Epidermal melanocyte (primary cell): ENCODE measurements around the gene ATP11A.
A peak's percentile ranks its signal among the peaks of the same experiment; 100 is the strongest.

Source experiments
- DNase-seq: peaks from one replicate; pipeline ENCODE4 v3.0.0; 2011; ENCODE audit warnings: low spot score; ENCODE audit not compliant: insufficient read length

The ATP11A gene

DNA sequence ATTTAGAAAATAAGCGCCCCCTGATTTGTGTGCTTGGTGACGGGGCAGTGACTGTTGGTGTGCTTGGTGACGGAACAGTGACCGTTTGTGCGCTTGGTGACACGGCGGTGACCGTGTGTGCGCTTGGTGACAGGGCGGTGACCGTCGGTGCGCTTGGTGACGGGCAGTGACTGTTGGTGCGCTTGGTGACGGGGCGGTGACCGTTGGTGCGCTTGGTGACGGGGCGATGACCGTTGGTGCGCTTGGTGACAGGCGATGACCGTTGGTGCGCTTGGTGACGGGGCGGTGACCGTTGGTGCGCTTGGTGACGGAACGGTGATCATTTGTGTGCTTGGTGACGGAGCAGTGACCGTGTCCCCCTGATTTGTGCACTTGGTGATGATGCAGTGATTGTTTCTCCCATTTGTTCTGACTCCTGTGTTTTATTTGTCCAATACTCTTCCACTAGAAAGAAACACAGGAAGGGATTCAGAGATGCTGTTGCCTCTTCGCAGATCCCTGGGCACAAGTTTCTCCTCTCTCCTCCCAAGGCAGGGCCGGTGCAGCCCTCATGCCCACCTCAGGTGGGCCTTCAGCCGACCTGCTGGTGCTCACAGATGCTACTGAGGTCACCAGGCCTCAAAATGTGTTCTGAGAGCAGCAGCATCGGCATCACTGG, 128.3 kb downstream of the ATP11A start:
- peak; percentile 13 for DNase-seq

GRCh38 chr13:112818698-112819045, 128.8 kb downstream of the ATP11A start:
- peak; percentile 13 for DNase-seq

DNA sequence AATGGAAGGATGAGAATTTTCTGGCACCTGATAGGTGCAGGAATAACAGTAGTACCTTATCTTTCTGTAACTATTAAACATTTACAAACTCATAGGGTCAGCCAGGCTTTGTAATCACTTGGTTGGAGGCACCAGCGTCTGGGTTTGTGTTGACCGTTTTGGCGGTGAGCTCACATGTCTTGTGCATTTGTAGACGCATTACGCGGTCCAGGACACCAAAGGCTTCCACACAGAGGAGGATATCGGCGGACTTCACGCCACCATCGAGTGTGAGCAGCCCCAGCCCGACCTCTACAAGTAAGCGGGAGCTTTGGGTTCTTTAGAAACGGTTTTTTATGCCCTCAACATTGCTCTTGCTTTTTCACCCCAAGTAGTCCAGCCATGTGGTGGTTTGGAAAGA, 129.3 kb downstream of the ATP11A start:
- DNase-seq: peak; percentile 7

DNA sequence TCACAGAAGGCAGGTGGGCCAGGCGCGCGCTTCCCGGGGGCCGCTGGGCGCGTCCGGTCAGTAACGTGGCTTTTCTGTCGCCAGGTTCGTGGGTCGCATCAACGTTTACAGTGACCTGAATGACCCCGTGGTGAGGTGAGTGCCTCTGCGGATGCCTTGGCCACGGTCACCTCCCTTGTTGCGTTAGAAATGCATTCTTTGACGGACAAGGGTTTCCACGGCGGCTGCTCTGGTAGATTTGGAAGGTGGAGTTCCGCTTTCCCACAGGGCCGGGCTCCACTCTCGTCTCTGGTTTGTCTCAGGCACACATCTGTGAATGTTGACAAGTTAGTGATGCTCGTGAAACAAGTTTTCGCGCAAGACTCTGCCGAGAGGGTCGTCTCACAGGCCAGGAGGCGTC, 130.0 kb downstream of the ATP11A start:
- peak; percentile 3 for DNase-seq

DNA sequence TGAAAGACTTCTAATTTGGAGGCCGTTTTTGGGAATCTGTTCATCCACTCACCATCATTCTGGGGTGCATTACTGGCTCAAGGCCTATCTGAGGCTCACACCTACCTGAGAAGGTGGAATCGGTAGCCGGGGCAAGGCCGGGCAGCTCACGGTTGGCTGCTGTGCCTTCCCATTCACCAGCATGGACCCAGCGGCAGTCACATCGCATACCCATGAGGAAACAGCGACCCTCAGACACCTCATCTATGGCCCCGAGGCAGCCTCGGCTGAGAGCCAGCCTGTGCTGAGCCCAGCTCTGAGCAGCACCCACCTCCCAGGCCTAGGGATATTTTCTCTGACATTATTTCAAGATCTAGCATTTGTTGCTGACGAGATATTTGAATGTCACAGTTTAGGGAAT, 130.5 kb downstream of the ATP11A start:
- peak; percentile 5 for DNase-seq

DNA sequence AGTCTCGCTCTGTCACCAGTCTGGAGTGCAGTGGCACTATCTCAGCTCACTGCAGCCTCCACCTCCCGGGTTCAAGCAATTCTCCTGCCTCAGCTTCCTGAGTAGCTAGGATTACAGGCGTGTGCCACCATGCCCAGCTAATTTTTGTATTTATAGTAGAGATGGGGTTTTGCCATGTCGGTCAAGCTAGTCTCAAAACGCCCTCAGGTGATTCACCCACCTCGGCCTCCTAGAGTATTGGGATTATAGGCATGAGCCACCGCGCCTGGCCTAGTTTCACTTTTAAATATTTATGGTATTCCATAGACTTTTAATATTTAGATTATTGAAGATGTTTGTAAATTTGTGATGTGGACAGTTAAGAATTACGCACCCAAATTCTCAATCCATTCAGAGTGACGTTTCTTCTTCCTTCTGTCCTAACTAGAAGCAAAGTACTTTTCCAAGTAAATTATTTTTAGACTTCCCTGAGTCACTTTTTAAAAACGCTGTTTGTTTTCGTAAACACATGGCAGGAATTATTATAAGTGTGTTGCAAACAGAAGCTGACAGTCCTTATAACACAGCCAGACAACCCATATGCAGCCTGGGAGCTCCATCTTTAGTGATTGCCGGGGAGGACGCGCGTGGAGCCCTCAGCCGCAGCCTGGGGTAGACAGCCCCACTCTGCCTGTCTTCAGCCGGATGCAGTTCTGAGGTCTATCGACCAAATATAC, 131.7 kb downstream of the ATP11A start:
- DNase-seq: no peak

GRCh38 chr13:112822851-112823250, 133.0 kb downstream of the ATP11A start:
- DNase-seq: no peak

DNA sequence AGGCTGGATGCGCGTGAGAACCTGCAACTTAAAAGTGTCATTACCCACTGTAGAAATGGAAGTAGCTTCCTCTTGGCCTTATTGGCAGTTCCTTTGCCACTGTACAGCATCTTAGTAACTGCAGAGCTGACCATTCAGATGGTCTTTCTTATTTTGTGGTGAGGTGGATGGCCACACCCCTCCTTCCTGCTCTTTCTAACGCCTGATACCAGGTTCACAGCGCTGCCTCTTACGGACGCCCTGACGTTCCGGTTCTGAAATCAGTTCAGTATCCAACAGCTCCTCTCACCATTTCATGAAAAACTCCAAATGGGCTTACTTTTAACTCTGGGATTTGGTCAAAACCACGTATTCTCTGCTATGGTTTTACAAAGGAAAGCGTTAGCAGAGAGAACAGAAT, 134.6 kb downstream of the ATP11A start:
- no peak for DNase-seq

DNA sequence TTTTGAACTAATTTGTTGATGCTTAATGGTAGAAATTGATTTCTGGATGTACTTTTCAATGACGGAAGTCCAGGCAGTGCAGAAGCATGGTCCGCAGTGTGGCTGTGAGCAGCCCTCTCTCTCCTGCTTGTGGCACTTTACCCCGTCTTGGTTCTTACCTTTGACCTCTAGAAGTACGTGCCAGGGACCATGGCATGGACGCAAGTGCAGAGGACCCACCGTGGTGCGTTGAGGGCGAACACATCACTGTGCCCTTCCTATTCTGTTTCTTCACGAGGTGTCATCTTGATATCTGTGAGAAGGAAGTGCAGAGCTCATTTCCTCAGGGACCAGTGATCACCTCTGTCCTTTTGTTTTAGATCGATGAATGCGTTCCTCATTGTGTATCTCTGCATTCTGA, 135.2 kb downstream of the ATP11A start:
- no peak for DNase-seq

GRCh38 chr13:112825875-112826274, 136.0 kb downstream of the ATP11A start:
- no peak for DNase-seq

- no peak for DNase-seq
Measured at GRCh38 chr13:112826565-112826964, 136.7 kb downstream of the ATP11A start.

- DNase-seq: no peak
Measured at GRCh38 chr13:112828082-112828699, 138.4 kb downstream of the ATP11A start.

DNA sequence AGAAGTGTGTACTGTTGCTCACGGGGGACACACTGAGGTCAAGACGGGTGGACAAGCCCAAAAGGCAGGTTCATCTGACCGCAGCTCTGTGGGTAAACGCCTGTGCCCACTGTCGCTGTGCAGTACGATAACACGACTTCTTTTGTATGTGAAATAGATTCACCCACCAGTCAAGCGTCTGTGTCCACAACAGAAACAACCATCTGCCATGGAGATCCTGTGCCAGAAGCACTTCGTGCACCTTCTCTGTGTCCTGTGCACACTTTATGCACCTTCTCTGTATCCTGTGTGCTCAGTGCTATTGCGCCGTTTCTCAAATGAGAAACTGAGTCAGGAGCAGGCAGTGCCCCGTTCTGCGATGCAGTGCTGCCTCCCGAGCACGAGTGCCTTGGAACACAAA, 138.9 kb downstream of the ATP11A start:
- no peak for DNase-seq

DNA sequence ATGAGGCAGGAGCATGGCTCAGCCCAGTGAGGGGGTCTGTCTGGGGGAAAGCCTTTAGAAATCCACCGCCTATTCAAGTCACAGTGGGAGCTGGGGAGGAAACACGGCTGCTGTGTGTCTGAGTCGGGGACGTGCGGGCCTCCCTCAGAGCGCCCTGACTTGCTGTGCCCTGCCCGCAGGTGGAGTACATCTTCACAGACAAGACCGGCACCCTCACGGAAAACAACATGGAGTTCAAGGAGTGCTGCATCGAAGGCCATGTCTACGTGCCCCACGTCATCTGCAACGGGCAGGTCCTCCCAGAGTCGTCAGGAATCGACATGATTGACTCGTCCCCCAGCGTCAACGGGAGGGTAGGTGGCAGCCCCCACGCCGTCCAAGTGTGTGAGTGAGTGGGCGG, 141.4 kb downstream of the ATP11A start:
- DNase-seq: no peak

DNA sequence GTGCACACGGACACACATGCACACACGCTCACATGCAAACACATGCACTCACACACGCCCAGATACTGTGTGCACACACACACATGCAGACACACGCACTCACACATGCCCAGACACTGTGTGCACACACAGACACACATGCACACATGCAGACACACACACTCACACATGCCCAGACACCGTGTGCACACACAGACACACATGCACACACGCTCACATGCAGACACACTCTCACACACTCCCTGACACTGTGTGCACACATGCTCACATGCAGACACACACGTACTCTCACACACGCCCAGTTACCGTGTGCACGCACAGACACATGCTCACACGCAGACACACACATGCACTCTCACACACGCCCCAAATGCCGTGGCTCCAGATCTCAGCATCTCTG, 142.0 kb downstream of the ATP11A start:
- no peak for DNase-seq

GRCh38 chr13:112832811-112833210, 143.0 kb downstream of the ATP11A start:
- no peak for DNase-seq

DNA sequence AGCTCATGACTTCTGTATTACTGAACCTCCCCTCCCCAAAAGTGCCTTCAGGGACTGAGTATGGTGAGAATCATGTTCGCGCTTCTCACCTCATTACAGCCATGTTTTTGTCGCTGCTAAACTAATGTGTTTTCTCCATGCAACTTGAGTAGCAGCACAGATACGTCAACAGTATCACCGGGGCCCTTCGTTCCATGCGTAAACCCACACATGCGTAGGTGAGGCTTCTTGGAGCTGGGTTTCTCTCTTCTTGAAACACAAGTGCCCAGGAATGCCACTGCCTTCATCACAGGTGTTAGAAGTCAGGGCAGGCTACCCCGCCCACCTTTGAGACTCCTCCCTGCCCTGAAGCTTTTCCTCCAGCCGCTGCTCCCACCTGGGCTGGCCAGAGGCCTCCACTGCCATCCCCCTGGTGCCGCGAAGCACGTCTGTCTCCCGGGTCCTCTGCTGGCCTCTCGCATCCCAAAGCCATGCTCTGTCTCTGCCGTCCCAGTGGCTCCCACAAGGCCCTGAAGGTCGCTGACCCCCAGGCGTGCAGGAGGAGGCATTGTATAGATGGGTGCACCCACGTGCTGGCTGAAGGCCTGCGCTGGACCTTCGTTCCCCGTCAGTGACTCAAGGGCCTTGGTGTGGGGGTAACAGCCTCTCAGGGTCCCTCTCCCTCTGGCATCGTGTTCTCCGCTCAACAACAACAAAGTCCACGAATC, 143.9 kb downstream of the ATP11A start:
- DNase-seq: no peak

- DNase-seq: no peak
Measured at GRCh38 chr13:112835344-112835743, 145.5 kb downstream of the ATP11A start.

- no peak for DNase-seq
Measured at GRCh38 chr13:112835796-112836195, 146.0 kb downstream of the ATP11A start.

- no peak for DNase-seq
Measured at GRCh38 chr13:112836940-112837339, 147.1 kb downstream of the ATP11A start.

- no peak for DNase-seq
Measured at GRCh38 chr13:112837371-112838037, 147.7 kb downstream of the ATP11A start.
